G401 (cell line): ENCODE data around the gene LINGO1. TPM values are rescaled to one million over a fixed set of nuclear protein-coding genes. Genes with fewer than 3 reads are reported as not detected.
A peak's percentile ranks its signal among the peaks of the same experiment; 100 is the strongest.

ENCODE experiments used
- DNase-seq: peaks from one replicate; pipeline ENCODE4 v3.0.0-alpha.2; 2015; ENCODE audit warnings: low spot score
- in situ Hi-C: cut with HindIII; loops from 2 replicates; pipeline ENCODE4 v1.10.0; 2016; ENCODE audit warnings: low sequenced_read_pairs, mixed read lengths
- total RNA-seq: library from RNA; depleted of rRNA; stranded (reverse); fragments of >200 nt; shearing (Covaris generic); gene quantifications from 2 replicates; pipeline ENCODE4 v1.2.3, GENCODE V29; 2014; rRNA removed

The LINGO1 gene
- total RNA-seq, result 8.8 and 16.0 TPM in 2 replicates

DNA sequence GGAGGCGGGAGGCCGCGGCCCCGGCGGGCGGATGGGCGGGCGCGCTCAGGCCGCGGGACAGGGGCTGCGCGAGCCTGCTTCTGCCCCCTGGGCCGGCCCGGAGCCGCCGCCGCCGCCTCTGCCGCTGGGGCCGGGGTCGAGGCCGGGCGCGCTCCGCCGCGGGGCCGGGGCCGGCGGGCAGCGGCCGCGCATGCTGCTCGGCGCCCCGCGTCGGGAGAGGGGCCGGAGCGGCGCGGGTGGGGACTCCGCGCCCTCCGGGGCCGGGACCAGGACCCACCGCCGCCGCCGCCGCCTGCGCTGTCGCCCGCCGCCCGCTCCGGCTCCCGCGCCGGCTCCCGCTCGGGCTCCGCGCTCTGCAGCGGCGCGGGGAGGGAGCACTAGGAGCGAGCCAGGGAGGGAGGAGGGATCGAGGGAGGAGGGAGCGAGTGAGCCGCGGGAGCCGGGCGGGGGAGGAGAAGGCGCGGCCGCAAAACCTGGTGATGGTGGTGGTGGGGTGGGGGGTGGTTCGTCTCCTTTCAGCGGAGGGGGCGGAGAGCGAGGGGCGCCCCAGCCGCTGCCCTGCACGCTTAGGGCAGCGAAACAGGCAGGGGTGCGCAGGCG is at the start of gene LINGO1:
Gene LINGO1 (minus strand): TSS at position 379 of the 600 bp plus-strand sequence. CDS start 597 bp downstream, outside the sequence.
- in situ Hi-C loops, result no loop called here

GRCh38 chr15:77681362-77681761 is 48.6 kb upstream of the LINGO1 start:
- DNase-seq, result no peak
- in situ Hi-C loops, result no loop called here

More for the DNA sequence above, at the start of gene LINGO1:
- peak; percentile 75 for DNase-seq

- in situ Hi-C loops, result no loop called here
- DNase-seq, result no peak
These were observed 44.1 kb upstream of the LINGO1 start for GRCh38 chr15:77676569-77677375.

DNA sequence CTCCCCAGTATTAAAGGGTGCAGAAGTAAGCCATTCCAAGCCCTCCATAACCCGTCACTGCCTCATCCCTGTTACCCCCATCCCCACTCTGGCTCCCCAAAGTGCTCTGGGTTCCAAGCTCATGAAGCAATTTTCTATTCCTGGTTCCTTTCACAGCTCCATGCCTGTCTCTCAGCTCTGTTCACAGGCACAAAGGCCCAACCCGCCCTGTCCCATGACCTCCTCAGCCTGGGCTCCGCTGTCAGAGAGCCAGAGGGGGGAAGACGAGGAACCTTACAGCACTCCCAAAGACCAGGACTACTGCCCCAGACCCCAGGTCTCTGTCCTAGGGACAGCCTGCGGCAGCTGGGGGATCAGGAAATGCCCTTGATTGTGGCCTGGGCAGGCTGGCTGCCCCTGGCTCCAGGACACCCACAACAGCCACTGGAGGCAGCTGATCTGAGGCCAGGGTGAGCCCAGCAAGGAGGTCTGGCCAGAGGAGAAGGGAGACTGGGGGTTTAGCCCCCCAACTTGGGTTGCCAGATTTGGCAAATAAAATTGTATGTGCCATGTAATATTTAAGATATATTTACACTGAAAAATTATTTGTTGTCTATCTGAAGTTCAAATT is 43.2 kb upstream of the LINGO1 start:
- no peak for DNase-seq
- in situ Hi-C loops, result no loop called here

GRCh38 chr15:77674327-77674726 is 41.6 kb upstream of the LINGO1 start:
- DNase-seq, result no peak
- in situ Hi-C loops, result no loop called here

DNA sequence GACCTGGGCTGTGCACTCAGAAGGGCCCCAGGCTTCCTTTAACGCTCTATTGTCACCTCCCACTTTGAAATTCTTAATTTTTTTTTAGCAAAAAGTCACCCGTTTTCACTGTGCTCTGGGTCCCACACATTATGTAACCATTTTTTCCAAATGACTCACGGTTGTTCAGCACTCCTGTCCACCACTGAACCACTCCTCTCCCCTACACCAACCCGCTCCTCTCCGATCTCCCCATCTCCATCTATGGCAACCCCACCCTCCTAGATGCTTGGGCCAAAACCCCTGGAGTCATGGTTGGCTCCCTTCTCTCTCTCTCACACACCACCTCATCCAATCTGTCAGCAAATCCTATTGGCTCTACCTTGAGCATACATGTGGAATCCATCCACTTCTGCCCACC is 41.2 kb upstream of the LINGO1 start:
- no peak for DNase-seq
- in situ Hi-C loops, result no loop called here

DNA sequence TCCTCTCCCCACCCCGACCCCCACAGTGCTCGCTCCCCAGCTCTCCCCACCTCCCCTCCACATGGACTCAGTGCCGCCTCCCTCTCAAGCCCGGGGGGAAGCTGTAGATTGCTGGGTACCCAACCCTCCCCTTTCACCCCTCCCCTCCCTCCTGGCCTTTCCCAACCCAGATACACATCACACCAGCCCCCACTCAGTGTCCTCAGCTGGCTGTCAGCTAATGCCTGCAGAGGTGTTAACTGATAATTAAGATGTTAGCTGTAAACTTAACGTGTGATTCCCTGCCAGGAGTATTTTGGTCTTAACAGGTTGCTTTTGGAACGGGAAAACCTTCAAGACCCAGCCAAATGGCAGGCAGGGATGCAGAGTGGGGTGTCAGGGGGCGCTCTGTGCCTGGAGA is 39.4 kb upstream of the LINGO1 start:
- in situ Hi-C loops, result no loop called here
- no peak for DNase-seq

- in situ Hi-C loops, result no loop called here
- DNase-seq, result no peak
These were observed 38.8 kb upstream of the LINGO1 start for GRCh38 chr15:77671362-77672056.

DNA sequence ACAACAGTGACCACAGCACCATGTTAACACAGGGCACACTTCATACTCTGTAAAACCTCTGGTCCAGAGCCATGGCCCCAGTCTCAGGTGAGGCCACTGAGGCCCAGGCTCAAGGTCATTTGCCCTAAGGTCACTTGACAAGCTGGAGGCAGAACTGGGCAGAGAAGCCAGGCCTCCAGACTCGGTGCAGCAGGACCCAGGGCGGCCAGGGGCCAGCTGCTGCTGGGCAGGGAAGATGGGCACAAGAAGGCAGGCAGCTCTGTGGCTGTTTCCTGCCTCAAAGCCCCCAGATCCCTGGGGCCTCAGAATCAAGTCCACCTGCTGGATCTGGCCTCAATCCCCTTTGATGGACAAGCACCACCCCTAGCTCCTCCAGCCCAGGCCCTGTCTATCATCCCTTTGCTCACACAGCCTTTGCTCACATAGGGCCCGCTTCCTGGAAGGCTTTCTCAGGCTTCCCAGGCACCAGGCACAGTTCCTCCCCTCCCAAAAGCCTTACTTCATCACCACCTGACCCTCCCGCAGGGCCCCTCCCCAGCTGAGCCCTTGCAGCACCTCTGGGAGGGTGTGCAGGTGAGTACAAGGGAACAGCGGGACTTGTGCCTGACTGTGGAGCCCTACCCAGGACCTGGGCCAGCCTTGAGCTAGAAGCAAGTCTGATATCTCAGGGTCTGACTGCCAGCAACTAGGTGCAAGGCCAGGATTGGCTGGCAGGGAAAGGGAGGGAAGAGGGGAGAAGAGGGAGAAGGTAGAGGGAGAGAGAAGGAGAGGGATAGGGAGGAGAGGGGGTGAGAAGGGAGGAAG is 38.0 kb upstream of the LINGO1 start:
- in situ Hi-C loops, result no loop called here
- DNase-seq, result no peak

GRCh38 chr15:77669896-77670295 is 37.2 kb upstream of the LINGO1 start:
- DNase-seq, result no peak
- in situ Hi-C loops, result no loop called here

GRCh38 chr15:77667338-77668234 is 34.9 kb upstream of the LINGO1 start:
- DNase-seq, result no peak
- in situ Hi-C loops, result no loop called here

DNA sequence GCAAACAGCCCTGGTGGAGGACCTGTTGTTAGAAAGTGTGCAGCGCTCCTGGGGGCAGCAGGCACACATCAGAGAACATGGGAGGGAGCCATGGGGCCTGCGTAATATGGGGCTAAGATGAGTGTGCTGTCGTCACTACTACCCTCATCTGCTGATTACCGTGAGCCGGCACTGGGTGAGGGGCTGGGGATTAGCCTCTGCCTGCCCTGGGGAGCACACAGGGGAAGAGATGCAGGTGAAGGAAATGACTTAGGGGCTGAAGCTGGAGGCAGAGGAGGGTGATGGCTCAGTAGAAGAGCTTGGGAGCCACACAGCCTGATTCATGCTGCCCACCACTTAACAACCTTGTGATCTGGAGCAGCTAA is 33.6 kb upstream of the LINGO1 start:
- in situ Hi-C loops, result no loop called here
- no peak for DNase-seq

DNA sequence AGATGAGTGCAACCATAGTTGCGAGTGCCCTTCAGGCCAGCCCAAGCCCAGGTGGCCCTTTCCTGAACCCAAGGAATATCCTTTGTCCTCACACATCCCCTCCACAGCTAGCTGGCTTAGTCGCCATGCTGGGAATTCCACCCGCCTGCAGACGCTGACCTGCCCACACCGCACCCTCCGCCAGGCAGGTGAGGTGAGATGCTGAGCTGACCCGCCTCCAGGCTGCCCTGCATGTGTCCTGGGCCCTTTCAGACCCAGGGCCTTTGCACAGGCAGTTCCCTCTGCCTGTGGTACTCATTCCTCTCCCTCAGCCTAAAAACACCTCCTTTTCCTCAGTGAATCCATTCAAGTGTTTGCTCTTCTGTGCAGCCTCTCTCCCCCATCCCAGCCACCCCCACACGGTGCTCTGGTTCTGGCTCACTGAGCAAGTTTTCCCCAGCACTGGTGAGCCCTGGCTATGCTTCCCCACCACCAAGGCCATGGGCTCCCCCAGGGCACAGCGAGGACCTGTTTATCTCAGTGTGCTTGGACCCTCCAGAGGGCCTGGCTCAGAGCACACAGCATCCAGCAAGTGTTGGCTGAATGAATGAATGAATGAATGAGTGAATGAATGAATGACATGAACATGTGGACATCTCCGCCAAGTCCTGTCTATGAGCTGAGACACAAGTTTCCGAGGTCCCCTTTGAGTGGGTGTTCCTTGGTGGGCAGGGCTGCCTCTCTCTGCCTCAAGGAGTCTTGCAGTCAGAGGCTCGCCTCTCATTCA is 33.0 kb upstream of the LINGO1 start:
- DNase-seq, result no peak
- in situ Hi-C loops, result no loop called here

- DNase-seq, result no peak
- in situ Hi-C loops, result no loop called here
These were observed 31.7 kb upstream of the LINGO1 start for GRCh38 chr15:77664428-77664827.

DNA sequence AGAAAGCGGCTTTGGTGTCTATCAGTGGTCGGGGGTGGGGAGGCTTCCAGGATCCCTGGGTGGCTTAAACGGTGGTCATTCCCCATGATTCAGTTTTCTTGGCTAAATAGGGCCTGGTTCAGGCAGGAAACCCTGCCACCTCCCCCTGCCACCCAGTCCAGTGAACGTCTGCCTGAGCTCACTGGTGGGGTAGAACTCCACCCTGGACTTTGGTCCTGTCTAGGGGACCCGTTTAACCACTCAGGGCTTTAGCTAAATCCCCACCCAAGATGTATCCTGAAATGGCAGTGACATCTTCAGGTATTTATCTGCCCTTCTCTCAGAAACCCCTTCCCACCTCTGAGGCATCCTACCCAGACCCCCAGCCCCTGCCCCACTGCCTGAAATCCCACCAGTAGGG is 30.5 kb upstream of the LINGO1 start:
- in situ Hi-C loops, result no loop called here
- DNase-seq, result no peak

GRCh38 chr15:77659350-77660321 is 26.9 kb upstream of the LINGO1 start:
- DNase-seq, result peak; percentile 32
- in situ Hi-C loops, result no loop called here
